ENCODE results near the gene UQCC2.

GRCh38 chr6:33663028-33663427 is 48.5 kb downstream of the UQCC2 start:
- no peak for TF ChIP-seq POLR2A (IDR thresholded peaks at IDR 0.05; ENCODE audit: low read length)
- no peak for TF ChIP-seq GATA1 (IDR thresholded peaks at IDR 0.05; ENCODE audit: low read depth, low read length)

Data from erythroblast (primary cell).